K562 (cell line): ENCODE data around the gene CCDC93. TPM values are rescaled to one million over a fixed set of nuclear protein-coding genes. Genes with fewer than 3 reads are reported as not detected.

Source experiments
- ARID1B ChIP-seq: fragments of 450-650 bp; IDR thresholded peaks from 2 replicates; pipeline ENCODE4 v1.6.1; 2016; ENCODE audit warnings: antibody characterized with exemption, mild to moderate bottlenecking, inconsistent platforms
- ARNT ChIP-seq, 2 experiments: fragments of 450-650 bp; IDR thresholded peaks; 2 replicates each; pipeline ENCODE4 v1.6.1; 2016; ENCODE audit warnings: mild to moderate bottlenecking in 1 of 2
- ATF1 ChIP-seq, 2 experiments: fragments of 450-650 bp in 1 of 2; IDR thresholded peaks; 2 replicates each; pipeline ENCODE4 v1.6.1; 2016; ENCODE audit warnings: missing compliant biosample characterization in 1 of 2, missing genetic modification characterization in 1 of 2
- BRF2 ChIP-seq: IDR thresholded peaks from 3 replicates; pipeline ENCODE4 v1.6.1; 2011; ENCODE audit warnings: borderline replicate concordance, mild to moderate bottlenecking; ENCODE audit not compliant: insufficient read length, insufficient read depth
- E2F3 ChIP-seq: fragments of 250-450 bp; sonication (Bioruptor Pico); IDR thresholded peaks from 2 replicates; pipeline ENCODE4 v1.4.0; 2020; ENCODE audit warnings: mild to moderate bottlenecking
- EGR1 ChIP-seq: fragments of 450-650 bp; conservative IDR thresholded peaks from 2 replicates; pipeline ENCODE4 v1.6.1; 2017; ENCODE audit warnings: mild to moderate bottlenecking
- FOXM1 ChIP-seq, 2 experiments: fragments of 450-650 bp in 1 of 2; sonication (generic) in 1 of 2; formaldehyde crosslinking in 1 of 2; IDR thresholded peaks; 2 replicates each; pipeline versions ENCODE4 v1.6.1 to v1.9.0; 2017 to 2022; ENCODE audit warnings: low read depth in 2 of 2, mild to moderate bottlenecking in 2 of 2, missing genetic modification reagents in 1 of 2, moderate library complexity in 1 of 2
- LARP7 ChIP-seq: fragments of 450-650 bp; IDR thresholded peaks from 2 replicates; pipeline ENCODE4 v1.6.1; 2016
- MED1 ChIP-seq: sonication (generic); formaldehyde crosslinking; IDR thresholded peaks from 2 replicates; pipeline ENCODE4 v1.8.1; 2023; ENCODE audit warnings: missing genetic modification reagents, borderline replicate concordance
- MNT ChIP-seq, 2 experiments: fragments of 450-650 bp; conservative IDR thresholded peaks; 2 replicates each; pipeline ENCODE4 v1.6.1; 2017; ENCODE audit warnings: mild to moderate bottlenecking in 2 of 2, moderate library complexity in 2 of 2
- NFIC ChIP-seq: fragments of 450-650 bp; IDR thresholded peaks from 2 replicates; pipeline ENCODE4 v1.6.1; 2017; ENCODE audit warnings: mild to moderate bottlenecking, inconsistent platforms
- PHF21A ChIP-seq: fragments of 450-650 bp; IDR thresholded peaks from 2 replicates; pipeline ENCODE4 v1.6.1; 2017; ENCODE audit warnings: low read depth, borderline replicate concordance
- POLR3G ChIP-seq: IDR thresholded peaks from 2 replicates; pipeline ENCODE4 v1.6.1; 2011; ENCODE audit not compliant: insufficient read length, insufficient replicate concordance; ENCODE audit errors: extremely low read depth
- PTTG1 ChIP-seq: fragments of 450-650 bp; IDR thresholded peaks from 2 replicates; pipeline ENCODE4 v1.6.1; 2016; ENCODE audit warnings: low read depth, mild to moderate bottlenecking, missing genetic modification characterization, missing compliant biosample characterization
- SNAPC5 ChIP-seq: fragments of 250-450 bp; sonication (Bioruptor Pico); IDR thresholded peaks from 2 replicates; pipeline ENCODE4 v1.8.0; 2021; ENCODE audit warnings: moderate library complexity, mild to moderate bottlenecking, inconsistent platforms
- SNRNP70 ChIP-seq: fragments of 200-400 bp; formaldehyde crosslinking; optimal IDR thresholded peaks from 2 replicates; pipeline ENCODE3; 2017; ENCODE audit warnings: low read depth, low read length
- SP1 ChIP-seq: sonication (generic); formaldehyde crosslinking; IDR thresholded peaks from 2 replicates; pipeline ENCODE4 v1.8.1; 2022; ENCODE audit warnings: mild to moderate bottlenecking, missing genetic modification reagents
- TAL1 ChIP-seq: fragments of 450-650 bp; IDR thresholded peaks from 2 replicates; pipeline ENCODE4 v1.6.1; 2016; ENCODE audit warnings: mild to moderate bottlenecking
- TEAD1 ChIP-seq, 2 experiments: fragments of 450-650 bp in 1 of 2; sonication (generic) in 1 of 2; formaldehyde crosslinking; IDR thresholded peaks; 2 replicates each; pipeline versions ENCODE4 v1.4.0 to v1.8.0; 2020 to 2022; ENCODE audit warnings: mild to moderate bottlenecking in 2 of 2, missing genetic modification reagents in 1 of 2
- TFE3 ChIP-seq: fragments of 450-650 bp; formaldehyde crosslinking; IDR thresholded peaks from 2 replicates; pipeline ENCODE4 v1.4.0; 2020; ENCODE audit warnings: mild to moderate bottlenecking, mixed read lengths
- YBX1 ChIP-seq: fragments of 450-650 bp; IDR thresholded peaks from 2 replicates; pipeline ENCODE4 v1.7.1; 2016; ENCODE audit warnings: mild to moderate bottlenecking
- ZBTB1 ChIP-seq: sonication (generic); formaldehyde crosslinking; IDR thresholded peaks from 2 replicates; pipeline ENCODE4 v1.8.1; 2023; ENCODE audit warnings: missing genetic modification reagents, low read depth, mild to moderate bottlenecking, borderline replicate concordance
- ZNF143 ChIP-seq: sonication (generic); formaldehyde crosslinking; IDR thresholded peaks from 2 replicates; pipeline ENCODE4 v1.9.0; 2022; ENCODE audit warnings: mild to moderate bottlenecking, missing genetic modification reagents
- ZNF165 ChIP-seq: fragments of 250-450 bp; sonication (Bioruptor Pico); IDR thresholded peaks from 2 replicates; pipeline ENCODE4 v1.4.0; 2020; ENCODE audit warnings: borderline replicate concordance
- ZNF324 ChIP-seq: fragments of 250-450 bp; sonication (Bioruptor Pico); IDR thresholded peaks from 2 replicates; pipeline ENCODE4 v1.4.0; 2020; ENCODE audit warnings: mild to moderate bottlenecking
- ZNF431 ChIP-seq: sonication (generic); formaldehyde crosslinking; IDR thresholded peaks from 2 replicates; pipeline ENCODE4 v1.8.0; 2022; ENCODE audit warnings: mild to moderate bottlenecking, missing genetic modification reagents
- polyA plus RNA-seq, 8 experiments: library from polyadenylated mRNA; depleted of rRNA in 4 of 8; stranded (reverse) in 5 of 8; unstranded in 3 of 8; fragments of >200 nt; fragmentation: Nextera tagmentation in 2 of 8; fragmentation: Illumina TruSeq in 1 of 8; extraction: Ambion mirVana in 2 of 8; extraction: Trizol in 1 of 8; gene quantifications; 2 replicates each; pipeline versions ENCODE4 v1.2.1 to v1.2.3, GENCODE V29; 2011 to 2014; ENCODE audit warnings: inconsistent platforms in 1 of 8, missing spikeins in 1 of 8
- total RNA-seq, 7 experiments: library from RNA; depleted of rRNA in 6 of 7; stranded (reverse); fragments of >200 nt in 6 of 7; fragmentation: Illumina TruSeq in 2 of 7; extraction: Trizol in 2 of 7; gene quantifications; 2 replicates each; pipeline versions ENCODE4 v1.2.1 to v1.2.3, GENCODE V29; 2011 to 2021; ENCODE audit warnings: low replicate concordance in 1 of 7

CCDC93 gene
- total and polyA plus RNA-seq, 9 of the 15 experiments (the other 6 are each of a cell fraction or from before 2014, with no cell fraction given): 3.3 to 19.3 (median 12.4) TPM

GRCh38 chr2:118010473-118010872 is 3.4 kb downstream of the CCDC93 start (continued):
- TF ChIP-seq TEAD1 (CRISPR knock-in tag; IDR thresholded peaks at IDR 0.05): peak in 1 of 2 experiments; percentile 10; a peak in 1 of 4 replicates
- TF ChIP-seq ZNF431 (CRISPR knock-in tag): no peak
- TF ChIP-seq YBX1: no peak
- TF ChIP-seq ZNF143 (CRISPR knock-in tag): no peak
- TF ChIP-seq LARP7: no peak
- no peak for TF ChIP-seq TFE3 (CRISPR knock-in tag)
- no peak for TF ChIP-seq ZNF324 (CRISPR knock-in tag)
- TF ChIP-seq E2F3 (CRISPR knock-in tag): no peak
- TF ChIP-seq SP1 (CRISPR knock-in tag): no peak
- no peak for TF ChIP-seq SNAPC5 (CRISPR knock-in tag)
- TF ChIP-seq ARNT (IDR thresholded peaks at IDR 0.05): no peak
- TF ChIP-seq ARID1B: peak; percentile 89
- no peak for TF ChIP-seq POLR3G
- no peak for TF ChIP-seq PTTG1 (tag)
- TF ChIP-seq SNRNP70: no peak
- TF ChIP-seq BRF2: no peak
- TF ChIP-seq ZNF165 (CRISPR knock-in tag): no peak
- TF ChIP-seq FOXM1 (IDR thresholded peaks at IDR 0.05; ENCODE audit: low read depth): no peak
- no peak for TF ChIP-seq FOXM1 (CRISPR knock-in tag; IDR thresholded peaks at IDR 0.05; ENCODE audit: low read depth)
- TF ChIP-seq MED1 (CRISPR knock-in tag): no peak
- TF ChIP-seq MNT (conservative IDR thresholded peaks at IDR 0.05): peak in 1 of 2 experiments; percentile 39; a peak in 1 of 4 replicates
- no peak for TF ChIP-seq EGR1
- peak; percentile 87 for TF ChIP-seq TAL1
- no peak for TF ChIP-seq ZBTB1
- TF ChIP-seq NFIC: peak; percentile 72
- TF ChIP-seq ATF1 (CRISPR knock-in tag; IDR thresholded peaks at IDR 0.05): no peak
- TF ChIP-seq ATF1 (tag; IDR thresholded peaks at IDR 0.05): no peak
- peak; percentile 75; the same call in 1 of the 2 replicates for TF ChIP-seq PHF21A
